ENCODE measurements around the gene NPLOC4.
A peak's percentile ranks its signal among the peaks of the same experiment; 100 is the strongest.

The NPLOC4 gene

DNA sequence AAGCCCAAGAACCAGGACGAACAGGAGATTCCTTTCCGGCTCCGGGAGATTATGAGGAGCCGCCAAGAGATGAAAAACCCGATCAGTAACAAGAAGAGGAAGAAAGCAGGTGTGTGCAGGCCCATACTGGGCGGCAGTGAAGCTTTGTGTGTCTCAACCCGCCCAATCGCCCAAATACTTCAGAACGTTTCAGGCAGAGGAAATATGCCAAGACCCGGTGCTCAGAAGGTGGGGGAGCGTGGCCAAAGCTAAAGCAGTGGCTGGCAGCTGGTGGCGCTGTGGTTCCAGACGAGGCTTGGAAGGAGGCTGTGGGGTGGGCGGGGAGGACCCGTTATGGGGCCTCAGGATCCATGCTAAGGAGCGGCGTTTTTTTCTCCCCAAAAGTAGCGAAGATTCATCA, 30.8 kb upstream of the NPLOC4 start:
- no peak for TF ChIP-seq ZNF571 (tag by site-specific recombination; IDR thresholded peaks at IDR 0.05)
- TF ChIP-seq, protein P1, sequence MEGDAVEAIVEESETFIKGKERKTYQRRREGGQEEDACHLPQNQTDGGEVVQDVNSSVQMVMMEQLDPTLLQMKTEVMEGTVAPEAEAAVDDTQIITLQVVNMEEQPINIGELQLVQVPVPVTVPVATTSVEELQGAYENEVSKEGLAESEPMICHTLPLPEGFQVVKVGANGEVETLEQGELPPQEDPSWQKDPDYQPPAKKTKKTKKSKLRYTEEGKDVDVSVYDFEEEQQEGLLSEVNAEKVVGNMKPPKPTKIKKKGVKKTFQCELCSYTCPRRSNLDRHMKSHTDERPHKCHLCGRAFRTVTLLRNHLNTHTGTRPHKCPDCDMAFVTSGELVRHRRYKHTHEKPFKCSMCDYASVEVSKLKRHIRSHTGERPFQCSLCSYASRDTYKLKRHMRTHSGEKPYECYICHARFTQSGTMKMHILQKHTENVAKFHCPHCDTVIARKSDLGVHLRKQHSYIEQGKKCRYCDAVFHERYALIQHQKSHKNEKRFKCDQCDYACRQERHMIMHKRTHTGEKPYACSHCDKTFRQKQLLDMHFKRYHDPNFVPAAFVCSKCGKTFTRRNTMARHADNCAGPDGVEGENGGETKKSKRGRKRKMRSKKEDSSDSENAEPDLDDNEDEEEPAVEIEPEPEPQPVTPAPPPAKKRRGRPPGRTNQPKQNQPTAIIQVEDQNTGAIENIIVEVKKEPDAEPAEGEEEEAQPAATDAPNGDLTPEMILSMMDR (tag by site-specific recombination; IDR thresholded peaks at IDR 0.05) = 0 out of 2 replicates have a peak, but pooled peaks have one; percentile 37
- TF ChIP-seq SP2 (tag by site-specific recombination; IDR thresholded peaks at IDR 0.05) = peak; percentile 15; the same call in 1 of the 2 replicates
- TF ChIP-seq ZNF223 (tag by site-specific recombination; IDR thresholded peaks at IDR 0.05) = no peak
- peak; percentile 26; the same call in 1 of the 2 replicates for TF ChIP-seq SP3 (tag by site-specific recombination; IDR thresholded peaks at IDR 0.05)
- TF ChIP-seq ZFHX2 (tag by site-specific recombination; conservative IDR thresholded peaks at IDR 0.05) = 0 out of 2 replicates have a peak, but pooled peaks have one; percentile 20
- H3K4me3 ChIP-seq (ENCODE audit: low read depth, low read length) = no peak overlapping the region
- H3K36me3 ChIP-seq (ENCODE audit: control insufficient read depth in 2 of 2, insufficient read depth in 1 of 2, low read length in 2 of 2) = peaks cover 32 to 66% of the 10 kb centered on the region in 2 experiments; a peak in 2 of 3 replicates
- peaks cover 5% of the 10 kb centered on the region; the same call in 1 of the 2 replicates for H3K4me1 ChIP-seq (ENCODE audit: control insufficient read depth, insufficient read depth, low read length)
- no peaks in the 10 kb centered on the region for H3K9me3 ChIP-seq (ENCODE audit: control insufficient read depth, insufficient read depth, low read depth, low read length)
- ChIA-PET POLR2A (interaction anchor here (1.4 to 1.6 kb wide), 2 partner anchors 35 to 115 kb away, joined by 5 to 6 read pairs; partner anchors contain the start of genes FAAP100 and MRPL12), CTCF (interaction anchor here (0.7 to 2.3 kb wide), 2 partner anchors 15 to 311 kb away, joined by 3 to 9 read pairs; partner anchors contain the start of genes ARL16 and HGS)
- H3K27ac ChIP-seq (ENCODE audit: extremely low read depth, low read depth, low read length) = no peak overlapping the region; the same call in 1 of the 2 replicates

GRCh38 chr17:81666342-81667191, 29.7 kb upstream of the NPLOC4 start, which contains the start of the genes CCDC137 and OXLD1:
Gene CCDC137 (plus strand): TSS chr17:81666737. CDS start chr17:81666767, 30 bp downstream.
Gene OXLD1 (minus strand): TSS chr17:81666605. CDS start chr17:81666577, 28 bp downstream.
- ChIA-PET CTCF (interaction anchor here (0.6 kb wide), 1 partner anchor 156 kb away, joined by 4 read pairs; no protein-coding TSS in a partner anchor), POLR2A (interaction anchor here (0.6 to 2.1 kb wide), 19 partner anchors 8 to 444 kb away, joined by 3 to 28 read pairs (median 4); partner anchors contain the start of genes ACTG1, ARL16, CEP131 and FAAP100)
- Histone ChIP-seq H3K4me1 (ENCODE audit: control insufficient read depth, insufficient read depth, low read length) (peaks cover 5% of the 10 kb centered on the region; the same call in 1 of the 2 replicates), H3K9me3 (ENCODE audit: control insufficient read depth, insufficient read depth, low read depth, low read length) (no peaks in the 10 kb centered on the region), H3K27ac (ENCODE audit: extremely low read depth, low read depth, low read length) (peak within 1 kb of the TSS; percentile 90), H3K4me3 (ENCODE audit: low read depth, low read length) (peak within 1 kb of the TSS; percentile 88), H3K36me3 (ENCODE audit: control insufficient read depth in 2 of 2, insufficient read depth in 1 of 2, low read length in 2 of 2) (peaks cover 26 to 54% of the 10 kb centered on the region in 2 experiments; a peak in 2 of 3 replicates)
- TF ChIP-seq ZNF184 (tag by site-specific recombination; IDR thresholded peaks at IDR 0.05) (0 out of 2 replicates have a peak, but pooled peaks have one; percentile 26), ZNF529 (tag by site-specific recombination; IDR thresholded peaks at IDR 0.05; ENCODE audit: insufficient replicate concordance) (no peak), ZEB2 (tag by site-specific recombination; IDR thresholded peaks at IDR 0.05) (0 out of 2 replicates have a peak, but pooled peaks have one; percentile 36), ZBTB17 (tag by site-specific recombination; IDR thresholded peaks at IDR 0.05) (peak; percentile 28), ZNF37A (tag by site-specific recombination; IDR thresholded peaks at IDR 0.05) (no peak), TRIM28 (IDR thresholded peaks at IDR 0.05; ENCODE audit: borderline replicate concordance, low read length) (no peak), KLF8 (tag by site-specific recombination; IDR thresholded peaks at IDR 0.05) (peak; percentile 62; the same call in 1 of the 2 replicates), ZNF146 (tag by site-specific recombination; IDR thresholded peaks at IDR 0.05) (0 out of 2 replicates have a peak, but pooled peaks have one; percentile 6), ZNF121 (tag by site-specific recombination; IDR thresholded peaks at IDR 0.05) (no peak), ZBTB48 (tag by site-specific recombination; IDR thresholded peaks at IDR 0.05) (peak; percentile 97), KLF9 (tag by site-specific recombination; IDR thresholded peaks at IDR 0.05; ENCODE audit: low read depth) (0 out of 2 replicates have a peak, but pooled peaks have one; percentile 32), KLF10 (tag by site-specific recombination; IDR thresholded peaks at IDR 0.05) (0 out of 2 replicates have a peak, but pooled peaks have one; percentile 16), ZBTB11 (tag by site-specific recombination; conservative IDR thresholded peaks at IDR 0.05; ENCODE audit: low read depth) (peak; percentile 93), ZNF324 (tag by site-specific recombination; IDR thresholded peaks at IDR 0.05) (peak; percentile 46; the same call in 1 of the 2 replicates), KLF1 (tag by site-specific recombination; IDR thresholded peaks at IDR 0.05) (0 out of 2 replicates have a peak, but pooled peaks have one; percentile 4)
- TF ChIP-seq, protein P2, sequence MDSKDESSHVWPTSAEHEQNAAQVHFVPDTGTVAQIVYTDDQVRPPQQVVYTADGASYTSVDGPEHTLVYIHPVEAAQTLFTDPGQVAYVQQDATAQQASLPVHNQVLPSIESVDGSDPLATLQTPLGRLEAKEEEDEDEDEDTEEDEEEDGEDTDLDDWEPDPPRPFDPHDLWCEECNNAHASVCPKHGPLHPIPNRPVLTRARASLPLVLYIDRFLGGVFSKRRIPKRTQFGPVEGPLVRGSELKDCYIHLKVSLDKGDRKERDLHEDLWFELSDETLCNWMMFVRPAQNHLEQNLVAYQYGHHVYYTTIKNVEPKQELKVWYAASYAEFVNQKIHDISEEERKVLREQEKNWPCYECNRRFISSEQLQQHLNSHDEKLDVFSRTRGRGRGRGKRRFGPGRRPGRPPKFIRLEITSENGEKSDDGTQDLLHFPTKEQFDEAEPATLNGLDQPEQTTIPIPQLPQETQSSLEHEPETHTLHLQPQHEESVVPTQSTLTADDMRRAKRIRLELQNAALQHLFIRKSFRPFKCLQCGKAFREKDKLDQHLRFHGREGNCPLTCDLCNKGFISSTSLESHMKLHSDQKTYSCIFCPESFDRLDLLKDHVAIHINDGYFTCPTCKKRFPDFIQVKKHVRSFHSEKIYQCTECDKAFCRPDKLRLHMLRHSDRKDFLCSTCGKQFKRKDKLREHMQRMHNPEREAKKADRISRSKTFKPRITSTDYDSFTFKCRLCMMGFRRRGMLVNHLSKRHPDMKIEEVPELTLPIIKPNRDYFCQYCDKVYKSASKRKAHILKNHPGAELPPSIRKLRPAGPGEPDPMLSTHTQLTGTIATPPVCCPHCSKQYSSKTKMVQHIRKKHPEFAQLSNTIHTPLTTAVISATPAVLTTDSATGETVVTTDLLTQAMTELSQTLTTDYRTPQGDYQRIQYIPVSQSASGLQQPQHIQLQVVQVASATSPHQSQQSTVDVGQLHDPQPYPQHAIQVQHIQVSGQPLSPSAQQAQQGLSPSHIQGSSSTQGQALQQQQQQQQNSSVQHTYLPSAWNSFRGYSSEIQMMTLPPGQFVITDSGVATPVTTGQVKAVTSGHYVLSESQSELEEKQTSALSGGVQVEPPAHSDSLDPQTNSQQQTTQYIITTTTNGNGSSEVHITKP (tag by site-specific recombination; IDR thresholded peaks at IDR 0.05) = peak; percentile 72

Data from HEK293 (cell line).